ENCODE results near the gene PTPN6. TPM values are rescaled to one million over a fixed set of nuclear protein-coding genes. Genes with fewer than 3 reads are reported as not detected.

PTPN6 gene
- total RNA-seq, 1 experiment from 2014 or later = 19.8 TPM

- Mint-ChIP-seq H3K27ac (peak overlapping the region in 1 of 3 experiments; percentile 82; a peak in 4 of 7 replicates), H3K36me3 (ENCODE audit: insufficient read depth in 1 of 3, low read depth in 3 of 3) (peaks cover 0 to 6% (median 0%) of the 10 kb centered on the region in 3 experiments; a peak in 4 of 7 replicates), H3K27me3 (ENCODE audit: low read depth) (no peaks in the 10 kb centered on the region; the same call in 1 of the 2 replicates), H3K4me1 (peaks cover 27 to 44% of the 10 kb centered on the region in 2 experiments), H3K4me3 (no peak overlapping the region), H3K9me3 (no peaks in the 10 kb centered on the region)
- WGBS (ENCODE audit: extremely low coverage, insufficient read length, low lambda C conversion rate) = no CpG with 5 or more reads among the region's 10 CpGs
- Histone ChIP-seq H2BK120ac (ENCODE audit: low read depth, low read length, poor library complexity, severe bottlenecking) (no peak overlapping the region), H2BK12ac (ENCODE audit: insufficient read length, low read depth, low read length) (no peak overlapping the region), H3K27me3 (ENCODE audit: insufficient read depth, low read length) (no peaks in the 10 kb centered on the region), H2AFZ (ENCODE audit: low read length) (no peak overlapping the region), H3K4me1 (ENCODE audit: insufficient read depth, low read length) (peaks cover 4% of the 10 kb centered on the region; the same call in 1 of the 2 replicates), H3K9me3 (ENCODE audit: control insufficient read depth, low read depth, low read length) (no peaks in the 10 kb centered on the region), H3K9ac (ENCODE audit: extremely low read depth, insufficient read length, low read length) (no peak overlapping the region), H3K56ac (ENCODE audit: insufficient read length, low read depth, low read length) (no peak overlapping the region), H3K23me2 (ENCODE audit: insufficient read length, low read depth, low read length, poor library complexity, severe bottlenecking) (peaks cover 17% of the 10 kb centered on the region), H3K14ac (ENCODE audit: insufficient read depth, low read length) (no peak overlapping the region; the same call in 1 of the 2 replicates), H3K27ac (ENCODE audit: insufficient read length, low read depth, low read length) (no peak overlapping the region), H2BK5ac (ENCODE audit: insufficient read length, low read length) (no peak overlapping the region), H4K20me1 (ENCODE audit: control insufficient read depth, insufficient read depth, insufficient read length) (no peaks in the 10 kb centered on the region), H4K5ac (ENCODE audit: insufficient read length, low read depth, low read length) (no peak overlapping the region), H3K4ac (ENCODE audit: low read depth, low read length) (no peak overlapping the region), H4K8ac (replicated peaks; ENCODE audit: insufficient read length, low read depth, low read length) (no peak overlapping the region), H3K79me2 (ENCODE audit: insufficient read depth, low read length) (no peaks in the 10 kb centered on the region; the same call in 1 of the 2 replicates), H3T11ph (ENCODE audit: low read length) (no peak overlapping the region), H3K79me1 (ENCODE audit: insufficient read depth, low read depth, low read length, poor library complexity, severe bottlenecking) (no peaks in the 10 kb centered on the region), H3K4me2 (ENCODE audit: insufficient read depth, insufficient read length, low read length) (no peak overlapping the region), H3K18ac (ENCODE audit: insufficient read length, low read depth, low read length) (no peak overlapping the region), H2BK15ac (ENCODE audit: low read depth, low read length) (no peak overlapping the region), H4K91ac (ENCODE audit: insufficient read length, low read depth, low read length) (no peak overlapping the region), H2BK20ac (ENCODE audit: low read depth, low read length, poor library complexity, severe bottlenecking) (no peak overlapping the region), H3K23ac (ENCODE audit: insufficient read length, low read depth, low read length) (no peak overlapping the region), H2AK5ac (ENCODE audit: insufficient read length, low read length) (no peak overlapping the region)
- TF ChIP-seq CTCF (conservative IDR thresholded peaks at IDR 0.05) = no peak
- no peak for DNase-seq
These were observed 7.5 kb downstream of the PTPN6 start for GRCh38 chr12:6958609-6959057.

All from H9 (cell line).